HFFc6 (cell line): ENCODE measurements around the gene GPR17. TPM values are rescaled to one million over a fixed set of nuclear protein-coding genes. Genes with fewer than 3 reads are reported as not detected.

ENCODE experiments used
- DNase-seq: peaks from one replicate; pipeline ENCODE4 v3.0.0-alpha.2; 2018
- H3K27ac Mint-ChIP-seq: 2 replicates; pipeline ENCODE4 v1.8.0; 2020; ENCODE audit warnings: mild to moderate bottlenecking, mixed read lengths
- H3K27me3 Mint-ChIP-seq: 2 replicates; pipeline ENCODE4 v1.8.0; 2021; ENCODE audit warnings: mild to moderate bottlenecking, moderate library complexity, mixed read lengths; ENCODE audit not compliant: insufficient read depth
- H3K36me3 Mint-ChIP-seq: 2 replicates; pipeline ENCODE4 v1.8.0; 2021; ENCODE audit warnings: low read depth, mixed read lengths
- H3K4me1 Mint-ChIP-seq: 2 replicates; pipeline ENCODE4 v1.8.0; 2020; ENCODE audit warnings: low read depth, mixed read lengths
- H3K4me3 Mint-ChIP-seq: 2 replicates; pipeline ENCODE4 v1.8.0; 2020; ENCODE audit warnings: mild to moderate bottlenecking, moderate library complexity, mixed read lengths
- H3K9me3 Mint-ChIP-seq: 2 replicates; pipeline ENCODE4 v1.8.0; 2020; ENCODE audit warnings: mild to moderate bottlenecking, mixed read lengths
- CTCF ChIP-seq: fragments of 200-600 bp; sonication (generic); IDR thresholded peaks from 2 replicates; pipeline ENCODE4 v1.5.0; 2021; ENCODE audit warnings: antibody characterized with exemption, mild to moderate bottlenecking
- total RNA-seq, 6 experiments: library from RNA; stranded (reverse); fragmentation: NEBNext Ultra II Directional; extraction: Animal tissue kit (Norgen Biotek cat#: 25700); gene quantifications; 2 replicates in 1 of 6; 3 replicates in 5 of 6; pipeline ENCODE4 v1.2.3, GENCODE V29; 2021

The GPR17 gene
- total RNA-seq, 6 experiments from 2014 or later = not detected

GRCh38 chr2:127640082-127641072 is 5.6 kb upstream of the GPR17 start:
- DNase-seq = no peak
- Mint-ChIP-seq H3K4me1 (peaks cover 9% of the 10 kb centered on the region), H3K27me3 (peaks cover 2% of the 10 kb centered on the region), H3K9me3 (no peaks in the 10 kb centered on the region), H3K4me3 (no peak overlapping the region), H3K27ac (no peak overlapping the region), H3K36me3 (no peaks in the 10 kb centered on the region)
- TF ChIP-seq CTCF = peak; percentile 71

GRCh38 chr2:127641133-127641532 is 4.8 kb upstream of the GPR17 start:
- peaks cover 9% of the 10 kb centered on the region for H3K4me1 Mint-ChIP-seq
- peaks cover 2% of the 10 kb centered on the region for H3K27me3 Mint-ChIP-seq
- no peak for DNase-seq
- no peak for TF ChIP-seq CTCF
- no peak overlapping the region for H3K4me3 Mint-ChIP-seq
- H3K9me3 Mint-ChIP-seq = no peaks in the 10 kb centered on the region
- H3K27ac Mint-ChIP-seq = no peak overlapping the region
- H3K36me3 Mint-ChIP-seq = no peaks in the 10 kb centered on the region

- H3K27ac Mint-ChIP-seq = no peak overlapping the region
- no peak overlapping the region for H3K4me3 Mint-ChIP-seq
- H3K27me3 Mint-ChIP-seq = peaks cover 2% of the 10 kb centered on the region
- peaks cover 16% of the 10 kb centered on the region for H3K4me1 Mint-ChIP-seq
- no peak for DNase-seq
- no peaks in the 10 kb centered on the region for H3K36me3 Mint-ChIP-seq
- H3K9me3 Mint-ChIP-seq = no peaks in the 10 kb centered on the region
- no peak for TF ChIP-seq CTCF
Observed at GRCh38 chr2:127641846-127642507, 4.0 kb upstream of the GPR17 start.

GRCh38 chr2:127642706-127643438 is 3.1 kb upstream of the GPR17 start:
- Mint-ChIP-seq H3K36me3 (no peaks in the 10 kb centered on the region), H3K27ac (peak overlapping the region; percentile 21; the same call in 1 of the 2 replicates), H3K27me3 (peaks cover 2% of the 10 kb centered on the region), H3K9me3 (no peaks in the 10 kb centered on the region), H3K4me3 (no peak overlapping the region), H3K4me1 (peaks cover 21% of the 10 kb centered on the region)
- TF ChIP-seq CTCF = no peak
- no peak for DNase-seq

GRCh38 chr2:127643439-127644065 is 2.4 kb upstream of the GPR17 start:
- Mint-ChIP-seq H3K27me3 (peaks cover 2% of the 10 kb centered on the region), H3K27ac (peak overlapping the region; percentile 21; the same call in 1 of the 2 replicates), H3K4me3 (no peak overlapping the region), H3K36me3 (no peaks in the 10 kb centered on the region), H3K4me1 (peaks cover 21% of the 10 kb centered on the region), H3K9me3 (no peaks in the 10 kb centered on the region)
- no peak for TF ChIP-seq CTCF
- DNase-seq = no peak
